Measurements from ENCODE around the gene ZNF14.

DNA sequence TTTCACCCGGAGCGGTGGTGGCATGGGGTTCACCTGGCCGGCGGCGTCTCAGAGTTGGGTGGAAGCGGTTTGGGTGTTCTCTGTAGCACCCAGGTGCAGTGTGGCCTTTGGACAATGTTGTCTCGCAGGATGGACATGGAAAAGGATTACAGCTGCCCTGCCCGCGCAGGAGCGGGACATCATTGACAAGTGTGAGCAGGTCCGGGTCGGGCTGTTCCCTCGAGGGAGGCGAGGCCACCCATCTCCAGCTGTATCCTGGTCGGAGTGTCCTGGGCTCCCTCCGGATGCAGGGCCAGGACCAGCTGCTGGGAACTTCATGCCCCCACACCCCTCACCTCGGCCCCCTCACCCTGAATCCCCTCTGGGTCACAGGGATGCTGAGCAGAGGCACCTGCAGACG, 7.8 kb upstream of the ZNF14 start:
- TF ChIP-seq POLR2A (IDR thresholded peaks at IDR 0.05; ENCODE audit: low read length) (no peak), GATA1 (IDR thresholded peaks at IDR 0.05; ENCODE audit: low read depth, low read length) (no peak)

Measured in erythroblast (primary cell).